ENCODE data around the gene MT1H. TPM values are rescaled to one million over a fixed set of nuclear protein-coding genes. Genes with fewer than 3 reads are reported as not detected.

Gene MT1H
- total RNA-seq, 1 experiment from 2014 or later, result not detected

DNA sequence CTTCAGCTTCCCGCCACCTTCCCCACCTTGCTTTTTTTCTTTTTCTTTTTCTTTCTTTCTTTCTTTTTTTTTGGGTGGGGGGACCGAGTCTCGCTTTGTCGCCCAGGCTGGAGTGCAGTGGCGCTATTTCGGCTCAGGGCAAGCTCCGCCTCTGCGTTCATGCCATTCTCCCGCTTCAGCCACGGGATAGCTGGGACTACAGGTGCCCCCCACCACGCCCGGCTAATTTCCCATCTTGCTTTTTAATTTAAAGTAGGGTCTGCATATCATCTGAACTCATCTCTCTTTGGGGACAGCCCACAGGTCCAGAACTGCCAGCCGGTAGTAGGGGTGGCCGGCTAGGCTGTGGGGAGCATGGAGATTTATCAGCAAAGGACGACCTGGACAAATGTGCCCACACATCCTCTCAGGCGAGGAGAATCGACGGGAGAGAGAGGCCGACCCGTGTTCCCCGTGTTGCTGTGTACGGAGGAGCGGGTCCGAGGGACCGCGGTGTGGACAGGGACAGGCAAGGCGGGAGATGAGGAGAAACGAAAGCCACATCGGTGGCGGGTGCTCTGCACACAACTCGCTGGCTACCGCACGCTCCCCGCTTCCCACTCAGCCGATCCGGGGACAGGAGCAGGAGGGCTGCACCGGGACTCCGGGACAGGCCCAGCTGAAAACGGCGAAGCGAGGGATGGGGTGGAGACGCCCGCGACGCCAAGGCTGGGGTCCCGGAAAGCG lies 34.7 kb upstream of the MT1H start:
- H4K20me1 ChIP-seq (ENCODE audit: insufficient read depth), result no peaks in the 10 kb centered on the region

DNA sequence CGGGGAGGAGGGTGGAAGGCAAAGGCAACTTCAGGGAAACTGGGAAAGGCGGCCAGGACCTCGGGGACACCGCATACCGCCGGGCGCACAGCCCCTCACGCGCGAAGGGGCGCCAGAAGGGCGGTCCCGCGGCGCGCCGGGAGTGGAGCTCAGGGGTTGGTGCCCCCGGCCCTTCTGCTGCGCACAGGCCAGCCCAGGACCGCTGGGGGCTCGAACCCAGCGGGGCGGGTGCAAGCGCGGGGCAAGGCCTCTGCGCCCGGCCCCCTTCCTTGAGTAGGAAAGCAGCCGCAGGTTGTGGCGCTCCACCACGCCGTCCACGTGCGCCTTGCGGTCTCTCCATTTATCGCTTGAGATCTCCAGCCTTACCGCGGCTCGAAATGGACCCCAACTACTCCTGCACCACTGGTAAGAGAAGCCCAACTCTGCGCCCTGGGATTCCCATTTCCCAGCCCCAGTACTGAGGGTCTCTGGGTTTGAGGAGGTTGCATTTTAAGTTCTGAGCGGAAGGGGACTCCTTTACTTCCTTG lies 34.1 kb upstream of the MT1H start:
- no peaks in the 10 kb centered on the region for H4K20me1 ChIP-seq (ENCODE audit: insufficient read depth)
- CTCF ChIA-PET, result no interaction called here

More for the DNA sequence above, 34.7 kb upstream of the MT1H start:
- H3K27me3 ChIP-seq (ENCODE audit: insufficient read depth, low read depth), result no peaks in the 10 kb centered on the region
- peaks cover 8% of the 10 kb centered on the region; the same call in 1 of the 2 replicates for H3F3A ChIP-seq (ENCODE audit: insufficient read depth, low read depth)
- H3K4me3 ChIP-seq, result no peak overlapping the region
- H3K9me3 ChIP-seq (ENCODE audit: insufficient read depth, low read depth), result no peaks in the 10 kb centered on the region
- no peak overlapping the region for H3K27ac ChIP-seq
- H3K4me1 ChIP-seq (replicated peaks; ENCODE audit: insufficient read depth), result peaks cover 25% of the 10 kb centered on the region
- TF ChIP-seq, protein P1, sequence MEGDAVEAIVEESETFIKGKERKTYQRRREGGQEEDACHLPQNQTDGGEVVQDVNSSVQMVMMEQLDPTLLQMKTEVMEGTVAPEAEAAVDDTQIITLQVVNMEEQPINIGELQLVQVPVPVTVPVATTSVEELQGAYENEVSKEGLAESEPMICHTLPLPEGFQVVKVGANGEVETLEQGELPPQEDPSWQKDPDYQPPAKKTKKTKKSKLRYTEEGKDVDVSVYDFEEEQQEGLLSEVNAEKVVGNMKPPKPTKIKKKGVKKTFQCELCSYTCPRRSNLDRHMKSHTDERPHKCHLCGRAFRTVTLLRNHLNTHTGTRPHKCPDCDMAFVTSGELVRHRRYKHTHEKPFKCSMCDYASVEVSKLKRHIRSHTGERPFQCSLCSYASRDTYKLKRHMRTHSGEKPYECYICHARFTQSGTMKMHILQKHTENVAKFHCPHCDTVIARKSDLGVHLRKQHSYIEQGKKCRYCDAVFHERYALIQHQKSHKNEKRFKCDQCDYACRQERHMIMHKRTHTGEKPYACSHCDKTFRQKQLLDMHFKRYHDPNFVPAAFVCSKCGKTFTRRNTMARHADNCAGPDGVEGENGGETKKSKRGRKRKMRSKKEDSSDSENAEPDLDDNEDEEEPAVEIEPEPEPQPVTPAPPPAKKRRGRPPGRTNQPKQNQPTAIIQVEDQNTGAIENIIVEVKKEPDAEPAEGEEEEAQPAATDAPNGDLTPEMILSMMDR (conservative IDR thresholded peaks at IDR 0.05), result no peak
- no peak for TF ChIP-seq EZH2 (IDR thresholded peaks at IDR 0.05; ENCODE audit: low read depth)
- H2AFZ ChIP-seq, result no peak overlapping the region
- H3K9me2 ChIP-seq (ENCODE audit: insufficient read depth), result no peaks in the 10 kb centered on the region
- no peak overlapping the region for H3K4me2 ChIP-seq
- no peaks in the 10 kb centered on the region for H3K36me3 ChIP-seq (ENCODE audit: low read depth)
- no TSS peak for BruUV-seq (replicated peaks)
- ChIA-PET POLR2A (ENCODE audit: unreplicated experiment) (no interaction called here), CTCF (no interaction called here)
- no peaks in the 10 kb centered on the region for H3K79me2 ChIP-seq (ENCODE audit: low read depth)
- intact Hi-C loops (cut with micrococcal nuclease; ENCODE audit: unreplicated experiment), result no loop called here
- no peak for DNase-seq

DNA sequence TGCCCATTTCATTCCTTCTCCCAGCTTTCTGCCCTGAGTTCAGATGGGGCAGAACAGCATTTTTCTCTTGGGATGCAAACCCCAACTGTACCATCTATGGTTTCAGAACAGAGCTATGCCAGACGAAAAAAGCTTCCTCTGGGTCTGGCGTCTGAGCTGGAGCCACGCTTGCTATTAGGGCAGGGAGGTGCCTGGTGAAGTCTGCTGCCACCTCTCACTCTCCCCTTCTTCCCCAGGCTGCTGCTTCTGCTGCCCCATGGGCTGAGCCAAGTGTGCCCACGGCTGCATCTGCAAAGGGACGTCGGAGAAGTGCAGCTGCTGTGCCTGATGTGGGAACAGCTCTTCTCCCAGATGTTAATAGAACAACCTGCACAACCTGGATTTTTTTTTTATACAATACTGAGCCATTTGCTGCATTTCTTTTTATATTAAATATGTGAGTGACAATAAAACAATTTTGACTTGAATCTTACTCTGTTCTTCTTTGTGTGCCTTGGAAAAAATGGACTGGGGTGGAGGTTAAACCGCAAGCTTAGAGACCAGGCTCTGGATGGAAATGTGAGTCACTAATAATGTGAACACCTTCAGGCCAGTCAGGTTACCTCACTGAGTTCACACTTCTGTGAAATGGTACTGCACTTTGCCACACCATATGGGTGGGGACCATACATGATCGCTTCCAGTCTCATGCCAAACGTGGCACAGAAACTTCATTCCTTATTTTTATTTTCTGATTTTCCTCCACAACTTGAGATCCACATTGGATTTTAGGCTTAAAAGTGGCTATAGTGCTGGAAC lies 32.8 kb upstream of the MT1H start:
- peaks cover 33% of the 10 kb centered on the region for H3K4me1 ChIP-seq (replicated peaks; ENCODE audit: insufficient read depth)
- ChIA-PET POLR2A (ENCODE audit: unreplicated experiment) (no interaction called here), CTCF (no interaction called here)
- H3K79me2 ChIP-seq (ENCODE audit: low read depth), result no peaks in the 10 kb centered on the region
- no peaks in the 10 kb centered on the region for H3K9me3 ChIP-seq (ENCODE audit: insufficient read depth, low read depth)
- no peak overlapping the region for H3K27ac ChIP-seq
- DNase-seq, result peak in 1 of 2 experiments; percentile 75
- H3K36me3 ChIP-seq (ENCODE audit: low read depth), result no peaks in the 10 kb centered on the region
- intact Hi-C loops (cut with micrococcal nuclease; ENCODE audit: unreplicated experiment), result no loop called here
- no peak overlapping the region for H3K4me3 ChIP-seq
- H3K9me2 ChIP-seq (ENCODE audit: insufficient read depth), result no peaks in the 10 kb centered on the region
- BruUV-seq (replicated peaks), result no TSS peak
- peaks cover 12% of the 10 kb centered on the region; the same call in 1 of the 2 replicates for H3F3A ChIP-seq (ENCODE audit: insufficient read depth, low read depth)
- TF ChIP-seq, protein P1 (conservative IDR thresholded peaks at IDR 0.05), result no peak
- no peak for TF ChIP-seq EZH2 (IDR thresholded peaks at IDR 0.05; ENCODE audit: low read depth)
- peak overlapping the region; percentile 27 for H3K4me2 ChIP-seq
- no peak overlapping the region for H2AFZ ChIP-seq
- no peaks in the 10 kb centered on the region for H4K20me1 ChIP-seq (ENCODE audit: insufficient read depth)
- H3K27me3 ChIP-seq (ENCODE audit: insufficient read depth, low read depth), result no peaks in the 10 kb centered on the region

More for the DNA sequence above, 34.1 kb upstream of the MT1H start:
- peaks cover 31% of the 10 kb centered on the region for H3K4me1 ChIP-seq (replicated peaks; ENCODE audit: insufficient read depth)
- H3K36me3 ChIP-seq (ENCODE audit: low read depth), result no peaks in the 10 kb centered on the region
- TF ChIP-seq, protein P1 (conservative IDR thresholded peaks at IDR 0.05), result no peak
- no peak for TF ChIP-seq EZH2 (IDR thresholded peaks at IDR 0.05; ENCODE audit: low read depth)
- H3K4me2 ChIP-seq, result no peak overlapping the region
- intact Hi-C loops (cut with micrococcal nuclease; ENCODE audit: unreplicated experiment), result no loop called here
- no peak overlapping the region for H3K27ac ChIP-seq
- no peaks in the 10 kb centered on the region for H3K27me3 ChIP-seq (ENCODE audit: insufficient read depth, low read depth)
- DNase-seq, result no peak
- no peak overlapping the region for H2AFZ ChIP-seq
- no peaks in the 10 kb centered on the region for H3K79me2 ChIP-seq (ENCODE audit: low read depth)
- POLR2A ChIA-PET (ENCODE audit: unreplicated experiment), result no interaction called here
- H3K9me3 ChIP-seq (ENCODE audit: insufficient read depth, low read depth), result no peaks in the 10 kb centered on the region
- BruUV-seq (replicated peaks), result no TSS peak
- H3K9me2 ChIP-seq (ENCODE audit: insufficient read depth), result no peaks in the 10 kb centered on the region
- H3F3A ChIP-seq (ENCODE audit: insufficient read depth, low read depth), result peaks cover 8% of the 10 kb centered on the region; the same call in 1 of the 2 replicates
- no peak overlapping the region for H3K4me3 ChIP-seq

Data from PC-9 (cell line).